ENCODE results near the gene GGN. TPM values are rescaled to one million over a fixed set of nuclear protein-coding genes. Genes with fewer than 3 reads are reported as not detected.
"Not testable (repeated sequence)": the region's sequence is repeated elsewhere in the genome, so short reads cannot be mapped to it uniquely, and the experiment has no call there.

GGN gene
- total and polyA plus RNA-seq, 12 donors: 0.13 to 0.57 (median 0.38) TPM; not detected in 6

DNA sequence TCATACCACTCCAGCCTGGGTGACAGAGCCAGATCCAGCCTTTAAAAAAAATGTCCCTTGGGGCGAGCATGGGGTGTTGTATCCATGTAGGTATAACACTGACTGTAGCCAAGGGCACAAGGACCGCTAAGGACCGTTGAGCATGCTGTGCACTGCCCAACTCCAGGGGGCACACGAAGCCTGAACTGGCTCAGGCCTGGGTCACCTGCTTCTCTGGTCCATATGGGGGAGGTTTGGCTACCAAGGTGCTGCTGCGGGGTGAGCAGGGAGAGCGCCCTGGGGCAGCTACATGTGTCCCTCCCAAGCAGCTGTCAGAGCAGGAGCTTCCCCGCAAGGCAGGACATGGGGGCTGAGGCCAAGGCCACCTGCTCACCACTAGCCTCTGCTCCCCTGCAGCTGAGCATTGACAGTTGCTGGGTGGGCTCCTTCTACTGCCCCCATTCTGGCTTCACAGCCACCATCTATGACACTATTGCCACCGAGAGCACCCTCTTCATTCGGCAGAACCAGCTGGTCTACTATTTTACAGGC lies 35.9 kb downstream of the GGN start:
- Histone ChIP-seq H3K4me3 (no peak overlapping the region), H3K4me1 (no peaks in the 10 kb centered on the region), H3K36me3 (no peaks in the 10 kb centered on the region), H3K27ac (no peak overlapping the region), H3K9me3 (no peaks in the 10 kb centered on the region), H3K27me3 (peaks cover 0 to 31% (median 14%) of the 10 kb centered on the region in 7 donors)
- TF ChIP-seq CTCF (IDR thresholded peaks at IDR 0.05): no peak
- no peak for DNase-seq
- peak in 2 of 8 donors; percentile 9 to 37 for ATAC-seq
- 75% methylated on average over 9 of the region's 9 CpGs for WGBS, 2 donors
- intact Hi-C loops (cut with DNase I): no loop called here

- intact Hi-C loops (cut with DNase I): no loop called here
- peaks cover 0 to 20% (median 4%) of the 10 kb centered on the region in 7 donors for H3K27me3 ChIP-seq
- H3K36me3 ChIP-seq: no peaks in the 10 kb centered on the region
- ATAC-seq: no peak
- no peak for TF ChIP-seq CTCF (IDR thresholded peaks at IDR 0.05)
- DNase-seq: no peak
- no peaks in the 10 kb centered on the region for H3K4me1 ChIP-seq
- WGBS, 2 donors: 71 to 75% methylated on average over 3 of the region's 3 CpGs
- H3K9me3 ChIP-seq: no peaks in the 10 kb centered on the region
- no peak overlapping the region for H3K4me3 ChIP-seq
- H3K27ac ChIP-seq: no peak overlapping the region
Measured at GRCh38 chr19:38350883-38351282, 37.0 kb downstream of the GGN start.

DNA sequence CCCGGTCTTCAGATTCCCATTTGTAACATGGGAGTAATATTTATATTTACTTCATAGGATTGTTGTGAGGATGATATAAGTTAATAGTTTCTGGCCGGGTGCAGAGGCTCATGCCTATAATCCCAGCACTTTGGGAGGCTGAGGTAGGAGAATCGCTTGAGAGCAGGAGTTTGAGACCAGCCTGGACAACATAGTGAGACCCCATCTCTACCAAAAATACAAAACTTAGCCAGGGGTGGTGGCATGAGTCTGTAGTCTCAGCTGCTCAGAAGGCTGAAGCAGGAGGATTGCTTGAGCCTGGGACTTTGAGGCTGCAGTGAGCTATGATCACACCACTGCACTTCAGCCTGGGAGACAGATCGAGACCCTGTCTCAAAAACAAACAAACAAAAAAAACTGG lies 41.0 kb downstream of the GGN start:
- no peaks in the 10 kb centered on the region for H3K27me3 ChIP-seq
- DNase-seq: no peak
- no peaks in the 10 kb centered on the region for H3K4me1 ChIP-seq
- H3K4me3 ChIP-seq: no peak overlapping the region
- intact Hi-C loops (cut with DNase I): no loop called here
- peaks cover 0 to 4% (median 0%) of the 10 kb centered on the region in 9 donors for H3K36me3 ChIP-seq
- no peaks in the 10 kb centered on the region for H3K9me3 ChIP-seq
- no peak overlapping the region for H3K27ac ChIP-seq
- ATAC-seq: no peak
- no peak for TF ChIP-seq CTCF (IDR thresholded peaks at IDR 0.05)
- 87 to 88% methylated on average over 4 of the region's 4 CpGs for WGBS, 2 donors

DNA sequence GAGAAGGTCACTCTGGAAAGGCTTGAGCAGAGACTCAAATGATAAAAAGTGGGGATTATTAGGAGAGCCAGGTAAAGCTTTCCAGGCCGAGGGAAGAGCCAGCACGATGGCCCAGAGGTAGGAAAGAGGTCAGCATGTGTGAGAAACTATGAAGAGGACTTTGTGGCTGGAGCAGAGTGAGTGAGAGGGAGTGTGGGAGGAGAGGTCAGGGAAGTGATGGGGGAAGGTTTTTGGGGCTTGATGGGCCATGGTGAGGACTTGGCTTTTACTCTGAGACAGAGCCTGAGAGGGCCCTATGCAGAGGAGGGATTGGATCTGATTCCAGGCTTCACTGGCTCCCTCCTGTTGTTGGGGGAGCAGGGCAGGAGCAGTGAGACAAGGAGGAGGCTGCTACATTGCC lies 46.9 kb downstream of the GGN start:
- TF ChIP-seq CTCF (IDR thresholded peaks at IDR 0.05): no peak
- whole genome bisulfite sequencing, 2 donors: 92 to 96% methylated on average over 2 of the region's 2 CpGs
- intact Hi-C loops (cut with DNase I): no loop called here
- no peaks in the 10 kb centered on the region for H3K9me3 ChIP-seq
- peaks cover 0 to 10% (median 7%) of the 10 kb centered on the region in 9 donors for H3K4me1 ChIP-seq
- H3K27me3 ChIP-seq: no peaks in the 10 kb centered on the region
- ATAC-seq (no peak), DNase-seq (no peak)
- H3K36me3 ChIP-seq: peaks cover 0 to 12% (median 0%) of the 10 kb centered on the region in 9 donors
- H3K27ac ChIP-seq: no peak overlapping the region
- H3K4me3 ChIP-seq: no peak overlapping the region

GRCh38 chr19:38339011-38339410 lies 48.8 kb downstream of the GGN start:
- Histone ChIP-seq H3K4me1 (peaks cover 0 to 12% (median 9%) of the 10 kb centered on the region in 9 donors), H3K36me3 (peaks cover 0 to 12% (median 0%) of the 10 kb centered on the region in 9 donors)
- intact Hi-C loops (cut with DNase I): loop anchor here in 7 of 10 donors (5.0 to 10.0 kb wide), 5 partner anchors 33 to 434 kb away; partner anchors contain the start of genes PSMD8 (in 3 of the 7), SIPA1L3 (in 3 of the 7) and WDR87 (in 3 of the 7)
- not testable (repeated sequence) for H3K27me3 ChIP-seq, DNase-seq, H3K9me3 ChIP-seq, H3K27ac ChIP-seq, H3K4me3 ChIP-seq, ATAC-seq
- 73 to 76% methylated on average over 4 of the region's 4 CpGs for WGBS, 2 donors

All from heart right ventricle (tissue), 16 donors.